ENCODE results near the gene NRG2.

NRG2 gene

GRCh38 chr5:139828207-139828895 lies 214.7 kb downstream of the NRG2 start:
- Histone ChIP-seq H3K27me3 (ENCODE audit: control insufficient read depth in 1 of 2, insufficient read depth in 2 of 2, low read length in 2 of 2) (no peaks in the 10 kb centered on the region), H3K4me1 (ENCODE audit: control insufficient read depth, insufficient read depth, low read length) (no peaks in the 10 kb centered on the region), H3K9ac (ENCODE audit: low read length in 2 of 2) (no peak overlapping the region), H3K27ac (ENCODE audit: low read length) (no peak overlapping the region), H3K9me3 (ENCODE audit: control insufficient read depth in 2 of 2, low read length in 2 of 2) (no peaks in the 10 kb centered on the region), H3K4me3 (ENCODE audit: low read length in 2 of 2) (no peak overlapping the region), H3K36me3 (ENCODE audit: control insufficient read depth in 2 of 2, insufficient read depth in 2 of 2, low read length in 2 of 2) (no peaks in the 10 kb centered on the region)

GRCh38 chr5:139825690-139826089 lies 217.4 kb downstream of the NRG2 start:
- Histone ChIP-seq H3K9ac (ENCODE audit: low read length in 2 of 2) (no peak overlapping the region), H3K27me3 (ENCODE audit: control insufficient read depth in 1 of 2, insufficient read depth in 2 of 2, low read length in 2 of 2) (no peaks in the 10 kb centered on the region), H3K27ac (ENCODE audit: low read length) (no peak overlapping the region), H3K36me3 (ENCODE audit: control insufficient read depth in 2 of 2, insufficient read depth in 2 of 2, low read length in 2 of 2) (no peaks in the 10 kb centered on the region), H3K4me1 (ENCODE audit: control insufficient read depth, insufficient read depth, low read length) (no peaks in the 10 kb centered on the region), H3K4me3 (ENCODE audit: low read length in 2 of 2) (no peak overlapping the region), H3K9me3 (ENCODE audit: control insufficient read depth in 2 of 2, low read length in 2 of 2) (no peaks in the 10 kb centered on the region)

GRCh38 chr5:139823757-139824355 lies 219.2 kb downstream of the NRG2 start:
- Histone ChIP-seq H3K27ac (ENCODE audit: low read length) (no peak overlapping the region), H3K4me1 (ENCODE audit: control insufficient read depth, insufficient read depth, low read length) (no peaks in the 10 kb centered on the region), H3K36me3 (ENCODE audit: control insufficient read depth in 2 of 2, insufficient read depth in 2 of 2, low read length in 2 of 2) (no peaks in the 10 kb centered on the region), H3K9me3 (ENCODE audit: control insufficient read depth in 2 of 2, low read length in 2 of 2) (peaks cover 0 to 2% of the 10 kb centered on the region in 2 donors), H3K27me3 (ENCODE audit: control insufficient read depth in 1 of 2, insufficient read depth in 2 of 2, low read length in 2 of 2) (peaks cover 0 to 2% of the 10 kb centered on the region in 2 donors), H3K4me3 (ENCODE audit: low read length in 2 of 2) (no peak overlapping the region), H3K9ac (ENCODE audit: low read length in 2 of 2) (no peak overlapping the region)

- H3K27ac ChIP-seq (ENCODE audit: low read length), result no peak overlapping the region
- no peaks in the 10 kb centered on the region for H3K4me1 ChIP-seq (ENCODE audit: control insufficient read depth, insufficient read depth, low read length)
- peaks cover 0 to 2% of the 10 kb centered on the region in 2 donors for H3K27me3 ChIP-seq (ENCODE audit: control insufficient read depth in 1 of 2, insufficient read depth in 2 of 2, low read length in 2 of 2)
- H3K4me3 ChIP-seq (ENCODE audit: low read length in 2 of 2), result no peak overlapping the region
- H3K9me3 ChIP-seq (ENCODE audit: control insufficient read depth in 2 of 2, low read length in 2 of 2), result peaks cover 0 to 2% of the 10 kb centered on the region in 2 donors
- no peaks in the 10 kb centered on the region for H3K36me3 ChIP-seq (ENCODE audit: control insufficient read depth in 2 of 2, insufficient read depth in 2 of 2, low read length in 2 of 2)
- no peak overlapping the region for H3K9ac ChIP-seq (ENCODE audit: low read length in 2 of 2)
Measured at GRCh38 chr5:139822553-139823425, 220.3 kb downstream of the NRG2 start.

- no peak overlapping the region for H3K27ac ChIP-seq (ENCODE audit: low read length)
- no peaks in the 10 kb centered on the region for H3K36me3 ChIP-seq (ENCODE audit: control insufficient read depth in 2 of 2, insufficient read depth in 2 of 2, low read length in 2 of 2)
- no peak overlapping the region for H3K9ac ChIP-seq (ENCODE audit: low read length in 2 of 2)
- H3K9me3 ChIP-seq (ENCODE audit: control insufficient read depth in 2 of 2, low read length in 2 of 2), result peaks cover 0 to 2% of the 10 kb centered on the region in 2 donors
- no peak overlapping the region for H3K4me3 ChIP-seq (ENCODE audit: low read length in 2 of 2)
- no peaks in the 10 kb centered on the region for H3K4me1 ChIP-seq (ENCODE audit: control insufficient read depth, insufficient read depth, low read length)
- peaks cover 0 to 2% of the 10 kb centered on the region in 2 donors for H3K27me3 ChIP-seq (ENCODE audit: control insufficient read depth in 1 of 2, insufficient read depth in 2 of 2, low read length in 2 of 2)
Measured at GRCh38 chr5:139821806-139822552, 221.1 kb downstream of the NRG2 start.

- H3K4me3 ChIP-seq (ENCODE audit: low read length in 2 of 2), result no peak overlapping the region
- H3K36me3 ChIP-seq (ENCODE audit: control insufficient read depth in 2 of 2, insufficient read depth in 2 of 2, low read length in 2 of 2), result no peaks in the 10 kb centered on the region
- H3K4me1 ChIP-seq (ENCODE audit: control insufficient read depth, insufficient read depth, low read length), result no peaks in the 10 kb centered on the region
- peaks cover 0 to 2% of the 10 kb centered on the region in 2 donors for H3K9me3 ChIP-seq (ENCODE audit: control insufficient read depth in 2 of 2, low read length in 2 of 2)
- H3K27ac ChIP-seq (ENCODE audit: low read length), result no peak overlapping the region
- no peak overlapping the region for H3K9ac ChIP-seq (ENCODE audit: low read length in 2 of 2)
- peaks cover 0 to 2% of the 10 kb centered on the region in 2 donors for H3K27me3 ChIP-seq (ENCODE audit: control insufficient read depth in 1 of 2, insufficient read depth in 2 of 2, low read length in 2 of 2)
Measured at GRCh38 chr5:139820606-139821005, 222.5 kb downstream of the NRG2 start.

GRCh38 chr5:139820130-139820529 lies 223.0 kb downstream of the NRG2 start:
- H3K9me3 ChIP-seq (ENCODE audit: control insufficient read depth in 2 of 2, low read length in 2 of 2), result peaks cover 0 to 2% of the 10 kb centered on the region in 2 donors
- H3K36me3 ChIP-seq (ENCODE audit: control insufficient read depth in 2 of 2, insufficient read depth in 2 of 2, low read length in 2 of 2), result no peaks in the 10 kb centered on the region
- H3K27me3 ChIP-seq (ENCODE audit: control insufficient read depth in 1 of 2, insufficient read depth in 2 of 2, low read length in 2 of 2), result peaks cover 0 to 2% of the 10 kb centered on the region in 2 donors
- H3K9ac ChIP-seq (ENCODE audit: low read length in 2 of 2), result no peak overlapping the region
- H3K4me1 ChIP-seq (ENCODE audit: control insufficient read depth, insufficient read depth, low read length), result no peaks in the 10 kb centered on the region
- H3K4me3 ChIP-seq (ENCODE audit: low read length in 2 of 2), result no peak overlapping the region
- no peak overlapping the region for H3K27ac ChIP-seq (ENCODE audit: low read length)

- Histone ChIP-seq H3K9me3 (ENCODE audit: control insufficient read depth in 2 of 2, low read length in 2 of 2) (peaks cover 0 to 2% of the 10 kb centered on the region in 2 donors), H3K4me3 (ENCODE audit: low read length in 2 of 2) (no peak overlapping the region), H3K36me3 (ENCODE audit: control insufficient read depth in 2 of 2, insufficient read depth in 2 of 2, low read length in 2 of 2) (no peaks in the 10 kb centered on the region), H3K4me1 (ENCODE audit: control insufficient read depth, insufficient read depth, low read length) (no peaks in the 10 kb centered on the region), H3K27me3 (ENCODE audit: control insufficient read depth in 1 of 2, insufficient read depth in 2 of 2, low read length in 2 of 2) (peaks cover 0 to 2% of the 10 kb centered on the region in 2 donors), H3K27ac (ENCODE audit: low read length) (no peak overlapping the region), H3K9ac (ENCODE audit: low read length in 2 of 2) (no peak overlapping the region)
Measured at GRCh38 chr5:139817970-139818369, 225.1 kb downstream of the NRG2 start.

- Histone ChIP-seq H3K27ac (ENCODE audit: low read length) (no peak overlapping the region), H3K27me3 (ENCODE audit: control insufficient read depth in 1 of 2, insufficient read depth in 2 of 2, low read length in 2 of 2) (peaks cover 0 to 2% of the 10 kb centered on the region in 2 donors), H3K4me1 (ENCODE audit: control insufficient read depth, insufficient read depth, low read length) (no peaks in the 10 kb centered on the region), H3K4me3 (ENCODE audit: low read length in 2 of 2) (no peak overlapping the region), H3K9me3 (ENCODE audit: control insufficient read depth in 2 of 2, low read length in 2 of 2) (peaks cover 0 to 2% of the 10 kb centered on the region in 2 donors), H3K36me3 (ENCODE audit: control insufficient read depth in 2 of 2, insufficient read depth in 2 of 2, low read length in 2 of 2) (no peaks in the 10 kb centered on the region), H3K9ac (ENCODE audit: low read length in 2 of 2) (no peak overlapping the region)
Measured at GRCh38 chr5:139817362-139817761, 225.7 kb downstream of the NRG2 start.

- H3K27me3 ChIP-seq (ENCODE audit: control insufficient read depth in 1 of 2, insufficient read depth in 2 of 2, low read length in 2 of 2), result peaks cover 0 to 2% of the 10 kb centered on the region in 2 donors
- H3K27ac ChIP-seq (ENCODE audit: low read length), result no peak overlapping the region
- no peak overlapping the region for H3K9ac ChIP-seq (ENCODE audit: low read length in 2 of 2)
- H3K36me3 ChIP-seq (ENCODE audit: control insufficient read depth in 2 of 2, insufficient read depth in 2 of 2, low read length in 2 of 2), result no peaks in the 10 kb centered on the region
- peaks cover 0 to 2% of the 10 kb centered on the region in 2 donors for H3K9me3 ChIP-seq (ENCODE audit: control insufficient read depth in 2 of 2, low read length in 2 of 2)
- no peaks in the 10 kb centered on the region for H3K4me1 ChIP-seq (ENCODE audit: control insufficient read depth, insufficient read depth, low read length)
- H3K4me3 ChIP-seq (ENCODE audit: low read length in 2 of 2), result no peak overlapping the region
Measured at GRCh38 chr5:139816566-139816965, 226.5 kb downstream of the NRG2 start.
